BE2C (cell line): ENCODE data around the gene CTSD.

Experiments
- DNase-seq: peaks from one replicate; pipeline ENCODE4 v3.0.0-alpha.2; 2020
- H3K27me3 ChIP-seq: fragments of 250-450 bp; sonication (Bioruptor Pico); 2 replicates; pipeline ENCODE4 v1.5.1; 2020; ENCODE audit warnings: mild to moderate bottlenecking
- H3K36me3 ChIP-seq: fragments of 250-450 bp; sonication (Bioruptor Pico); 2 replicates; pipeline ENCODE4 v1.5.1; 2020; ENCODE audit warnings: mild to moderate bottlenecking
- H3K4me1 ChIP-seq: fragments of 250-450 bp; sonication (Bioruptor Pico); 2 replicates; pipeline ENCODE4 v1.5.1; 2020
- H3K4me3 ChIP-seq: 2 replicates; pipeline ENCODE4 v1.5.1; 2011; ENCODE audit warnings: low read depth, low read length
- H3K9me3 ChIP-seq: fragments of 250-450 bp; sonication (Bioruptor Pico); 2 replicates; pipeline ENCODE4 v1.5.1; 2020
- TF ChIP-seq, protein P1 (sequence below): IDR thresholded peaks from 2 replicates; pipeline ENCODE4 v1.5.1; 2012; ENCODE audit warnings: mild to moderate bottlenecking, low read depth, low read length

CTSD gene

DNA sequence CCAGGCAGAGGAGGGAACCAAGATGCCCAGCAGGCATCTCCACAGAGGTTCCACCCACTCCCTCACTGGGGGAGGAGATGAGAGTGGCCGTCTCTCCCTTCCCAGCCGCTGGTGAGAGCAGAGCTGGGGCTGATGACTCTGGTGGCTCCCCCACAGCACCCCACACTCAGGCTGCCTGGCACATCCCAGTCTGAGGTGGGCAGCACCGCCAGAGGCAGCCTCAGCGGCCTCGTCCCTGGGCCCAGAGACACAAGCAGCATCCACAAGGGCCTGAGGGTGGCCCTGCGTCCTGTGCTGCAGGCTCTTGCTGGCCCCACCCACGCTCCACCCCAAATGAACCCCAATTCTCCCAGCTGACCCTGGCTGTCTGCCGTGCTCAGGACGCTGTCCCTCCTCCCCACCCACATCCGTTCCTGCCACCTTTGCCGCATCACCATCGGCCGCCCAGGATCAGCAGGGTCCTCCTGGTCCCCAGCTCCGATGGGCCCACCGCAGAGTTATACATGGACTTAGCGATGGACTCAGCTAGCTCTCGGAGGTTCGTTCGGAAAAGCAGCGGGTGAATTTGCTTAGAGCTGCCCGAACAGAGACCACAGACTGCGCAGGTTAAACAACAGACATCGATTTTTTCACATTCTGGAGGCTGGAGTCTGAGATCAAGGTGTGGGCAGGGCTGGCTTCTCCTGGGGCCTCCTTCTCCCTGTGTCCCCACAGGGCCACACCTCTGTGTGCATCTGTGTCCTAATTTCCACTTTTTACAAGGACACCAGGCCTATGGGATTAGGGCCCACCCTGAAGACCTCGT lies 20.2 kb upstream of the CTSD start:
- Histone ChIP-seq H3K4me1 (no peaks in the 10 kb centered on the region), H3K36me3 (no peaks in the 10 kb centered on the region), H3K4me3 (no peak overlapping the region), H3K27me3 (no peaks in the 10 kb centered on the region), H3K9me3 (no peaks in the 10 kb centered on the region)
- DNase-seq, result no peak
- TF ChIP-seq, protein P1, sequence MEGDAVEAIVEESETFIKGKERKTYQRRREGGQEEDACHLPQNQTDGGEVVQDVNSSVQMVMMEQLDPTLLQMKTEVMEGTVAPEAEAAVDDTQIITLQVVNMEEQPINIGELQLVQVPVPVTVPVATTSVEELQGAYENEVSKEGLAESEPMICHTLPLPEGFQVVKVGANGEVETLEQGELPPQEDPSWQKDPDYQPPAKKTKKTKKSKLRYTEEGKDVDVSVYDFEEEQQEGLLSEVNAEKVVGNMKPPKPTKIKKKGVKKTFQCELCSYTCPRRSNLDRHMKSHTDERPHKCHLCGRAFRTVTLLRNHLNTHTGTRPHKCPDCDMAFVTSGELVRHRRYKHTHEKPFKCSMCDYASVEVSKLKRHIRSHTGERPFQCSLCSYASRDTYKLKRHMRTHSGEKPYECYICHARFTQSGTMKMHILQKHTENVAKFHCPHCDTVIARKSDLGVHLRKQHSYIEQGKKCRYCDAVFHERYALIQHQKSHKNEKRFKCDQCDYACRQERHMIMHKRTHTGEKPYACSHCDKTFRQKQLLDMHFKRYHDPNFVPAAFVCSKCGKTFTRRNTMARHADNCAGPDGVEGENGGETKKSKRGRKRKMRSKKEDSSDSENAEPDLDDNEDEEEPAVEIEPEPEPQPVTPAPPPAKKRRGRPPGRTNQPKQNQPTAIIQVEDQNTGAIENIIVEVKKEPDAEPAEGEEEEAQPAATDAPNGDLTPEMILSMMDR, result no peak

DNA sequence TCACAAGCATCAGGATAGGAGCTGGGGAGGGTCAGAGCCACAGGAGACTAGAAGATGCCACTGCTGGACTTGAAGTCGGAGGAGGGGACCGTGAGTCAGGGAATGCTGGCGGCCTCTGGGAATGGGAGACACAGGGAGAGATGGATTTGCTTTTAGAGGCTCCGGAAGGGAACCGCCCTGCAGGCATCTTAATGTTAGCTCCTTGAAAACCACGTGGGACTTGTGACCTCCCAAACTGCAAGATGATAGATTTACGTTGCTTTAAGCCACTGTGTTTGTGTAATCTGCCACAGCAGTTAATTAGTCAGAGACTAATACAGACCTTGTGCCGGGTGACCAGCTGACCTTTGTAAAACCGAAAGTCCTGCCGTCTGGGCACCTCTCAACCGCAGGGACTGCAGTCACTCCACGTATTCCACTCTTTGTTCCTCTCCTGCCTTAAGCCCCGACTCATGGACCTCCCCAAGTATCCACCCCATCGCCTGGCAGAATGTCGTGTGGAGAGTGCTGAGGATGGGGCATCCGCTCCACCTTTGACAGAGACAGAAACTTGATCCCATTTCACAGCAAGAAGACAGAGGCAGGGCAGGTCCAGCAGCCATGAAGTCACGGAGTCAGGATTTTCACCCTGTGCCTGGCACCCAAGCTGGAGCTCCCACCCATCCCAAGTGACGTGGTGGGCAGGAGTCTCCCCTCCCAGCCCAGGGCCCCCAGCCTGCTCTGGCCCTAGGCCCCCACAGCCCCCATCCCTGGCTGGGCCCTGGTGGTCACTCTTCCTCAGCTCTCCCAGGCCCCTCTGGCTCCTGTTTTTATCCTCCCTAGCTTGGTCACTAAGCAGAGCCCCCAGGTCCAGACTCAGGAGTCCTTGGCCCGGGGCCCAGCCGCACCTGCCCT lies 19.4 kb upstream of the CTSD start:
- DNase-seq, result no peak
- H3K9me3 ChIP-seq, result no peaks in the 10 kb centered on the region
- H3K4me3 ChIP-seq, result no peak overlapping the region
- H3K36me3 ChIP-seq, result no peaks in the 10 kb centered on the region
- no peaks in the 10 kb centered on the region for H3K27me3 ChIP-seq
- TF ChIP-seq, protein P1, result no peak
- H3K4me1 ChIP-seq, result no peaks in the 10 kb centered on the region

- no peaks in the 10 kb centered on the region for H3K36me3 ChIP-seq
- no peak overlapping the region for H3K4me3 ChIP-seq
- no peak for DNase-seq
- TF ChIP-seq, protein P1, result no peak
- no peaks in the 10 kb centered on the region for H3K4me1 ChIP-seq
- no peaks in the 10 kb centered on the region for H3K27me3 ChIP-seq
- H3K9me3 ChIP-seq, result no peaks in the 10 kb centered on the region
These were observed 18.4 kb upstream of the CTSD start for GRCh38 chr11:1782031-1782590.

DNA sequence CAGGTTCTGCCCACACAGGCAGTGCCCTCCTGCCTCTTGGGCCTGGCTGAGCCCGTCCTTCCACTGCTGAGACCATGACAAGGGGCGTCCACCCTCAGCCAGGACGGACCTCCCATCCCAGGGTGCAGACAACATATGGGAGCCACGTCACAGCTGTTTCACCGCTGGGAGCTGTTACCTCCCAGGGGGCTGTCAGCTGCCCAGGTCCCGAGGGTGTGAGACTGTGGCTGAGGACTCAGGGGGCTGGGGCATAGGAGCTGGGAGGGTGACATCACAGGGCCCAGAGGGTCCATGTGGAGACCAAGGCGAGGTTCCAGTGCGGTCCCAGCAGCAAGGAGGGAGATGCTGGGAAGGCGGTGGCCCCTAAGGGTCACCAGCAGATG lies 17.9 kb upstream of the CTSD start:
- Histone ChIP-seq H3K4me3 (no peak overlapping the region), H3K4me1 (no peaks in the 10 kb centered on the region), H3K9me3 (no peaks in the 10 kb centered on the region), H3K36me3 (no peaks in the 10 kb centered on the region), H3K27me3 (no peaks in the 10 kb centered on the region)
- TF ChIP-seq, protein P1, result no peak
- DNase-seq, result no peak

- DNase-seq, result no peak
- no peaks in the 10 kb centered on the region for H3K9me3 ChIP-seq
- H3K4me3 ChIP-seq, result no peak overlapping the region
- TF ChIP-seq, protein P1, result no peak
- no peaks in the 10 kb centered on the region for H3K4me1 ChIP-seq
- H3K27me3 ChIP-seq, result no peaks in the 10 kb centered on the region
- H3K36me3 ChIP-seq, result no peaks in the 10 kb centered on the region
These were observed 17.2 kb upstream of the CTSD start for GRCh38 chr11:1780700-1781592.
